Fibroblast of lung (primary cell): ENCODE data around the gene FHIT. TPM values are rescaled to one million over a fixed set of nuclear protein-coding genes. Genes with fewer than 3 reads are reported as not detected.

Source experiments
- DNase-seq, 2 donors: peaks; one replicate each; pipeline versions ENCODE4 v3.0.0 to v3.0.0-alpha.2; 2010; ENCODE audit warnings: low read depth in 2 of 2
- H2AFZ ChIP-seq: 2 replicates; pipeline ENCODE4 v1.5.1; 2012; ENCODE audit warnings: low read length, control low read depth, inconsistent platforms
- H3K27ac ChIP-seq: 2 replicates; pipeline ENCODE4 v1.5.1; 2011; ENCODE audit warnings: low read length, control low read depth; ENCODE audit not compliant: insufficient read depth
- H3K27me3 ChIP-seq: 2 replicates; pipeline ENCODE4 v1.5.1; 2011; ENCODE audit warnings: mild to moderate bottlenecking, low read length; ENCODE audit not compliant: control insufficient read depth, insufficient read depth
- H3K36me3 ChIP-seq: 2 replicates; pipeline ENCODE4 v1.5.1; 2011; ENCODE audit warnings: low read length; ENCODE audit not compliant: control insufficient read depth, insufficient read depth
- H3K4me1 ChIP-seq: 2 replicates; pipeline ENCODE4 v1.5.1; 2011; ENCODE audit warnings: low read length; ENCODE audit not compliant: control insufficient read depth, insufficient read depth; ENCODE audit errors: extremely low read depth
- H3K4me2 ChIP-seq: 2 replicates; pipeline ENCODE4 v1.5.1; 2011; ENCODE audit warnings: low read length, control low read depth; ENCODE audit not compliant: insufficient read depth; ENCODE audit errors: extremely low read depth
- H3K4me3 ChIP-seq, 4 experiments: fragments of 200-600 bp in 1 of 4; sonication (generic) in 1 of 4; replicated peaks in 1 of 4; 2 replicates each; pipeline ENCODE4 v1.5.1; 2011 to 2016; ENCODE audit warnings: low read length in 4 of 4, low read depth in 3 of 4, mild to moderate bottlenecking in 3 of 4, control low read depth in 2 of 4, inconsistent platforms in 1 of 4, mixed read lengths in 1 of 4; ENCODE audit not compliant: insufficient read depth in 1 of 4; ENCODE audit errors: control extremely low read depth in 1 of 4
- H3K79me2 ChIP-seq: 2 replicates; pipeline ENCODE4 v1.5.1; 2012; ENCODE audit warnings: mild to moderate bottlenecking, low read length, inconsistent platforms; ENCODE audit not compliant: control insufficient read depth, insufficient read depth
- H3K9ac ChIP-seq: 2 replicates; pipeline ENCODE4 v1.5.1; 2011; ENCODE audit warnings: mild to moderate bottlenecking, low read length, control low read depth; ENCODE audit not compliant: insufficient read depth
- H3K9me3 ChIP-seq: 2 replicates; pipeline ENCODE4 v1.5.1; 2012; ENCODE audit warnings: low read depth, low read length; ENCODE audit not compliant: control insufficient read depth, insufficient read depth
- H4K20me1 ChIP-seq: 2 replicates; pipeline ENCODE4 v1.5.1; 2011; ENCODE audit warnings: low read length; ENCODE audit not compliant: control insufficient read depth, insufficient read depth; ENCODE audit errors: extremely low read depth
- CTCF ChIP-seq, 2 donors: IDR thresholded peaks in 1 of 2; conservative IDR thresholded peaks in 1 of 2; 1 replicate in 1 of 2; 2 replicates in 1 of 2; pipeline ENCODE4 v1.5.1; 2011 to 2012; ENCODE audit warnings: low read length in 2 of 2, control low read depth in 1 of 2, inconsistent platforms in 1 of 2, low read depth in 1 of 2, mild to moderate bottlenecking in 1 of 2
- EZH2 ChIP-seq: IDR thresholded peaks from 2 replicates; pipeline ENCODE4 v1.5.1; 2012; ENCODE audit warnings: low read length, control low read depth, mild to moderate bottlenecking; ENCODE audit errors: missing control alignments
- polyA plus RNA-seq, 2 donors: library from polyadenylated mRNA; depleted of rRNA in 1 of 2; stranded (reverse) in 1 of 2; unstranded in 1 of 2; fragments of >200 nt; gene quantifications; 2 replicates each; pipeline ENCODE4 v1.2.1, GENCODE V29; 2011 to 2012; ENCODE audit warnings: missing spikeins in 1 of 2
- total RNA-seq: library from RNA; depleted of rRNA; stranded (reverse); fragments of >200 nt; gene quantifications from 2 replicates; pipeline ENCODE4 v1.2.1, GENCODE V29; 2014

The FHIT gene
- total and polyA plus RNA-seq, 2 donors (not counting 1 experiment from before 2014, with no cell fraction given) = 0.79 to 2.1 TPM

- Histone ChIP-seq H3K9ac (no peak overlapping the region), H3K4me1 (no peaks in the 10 kb centered on the region), H4K20me1 (no peaks in the 10 kb centered on the region), H3K4me2 (no peak overlapping the region), H3K27me3 (no peaks in the 10 kb centered on the region), H3K4me3 (no peak overlapping the region), H3K79me2 (no peaks in the 10 kb centered on the region), H3K27ac (no peak overlapping the region), H3K9me3 (no peaks in the 10 kb centered on the region), H2AFZ (no peak overlapping the region), H3K36me3 (no peaks in the 10 kb centered on the region)
- TF ChIP-seq CTCF (conservative IDR thresholded peaks at IDR 0.05 in 1 of 2, IDR thresholded peaks at IDR 0.05 in 1 of 2; ENCODE audit: low read depth in 1 of 2, low read length in 2 of 2) (no peak), EZH2 (no peak)
- no peak for DNase-seq
These were observed 440.4 kb downstream of the FHIT start for GRCh38 chr3:60810881-60811280.

- TF ChIP-seq CTCF (conservative IDR thresholded peaks at IDR 0.05 in 1 of 2, IDR thresholded peaks at IDR 0.05 in 1 of 2; ENCODE audit: low read depth in 1 of 2, low read length in 2 of 2) (no peak), EZH2 (no peak)
- Histone ChIP-seq H3K4me2 (no peak overlapping the region), H2AFZ (no peak overlapping the region), H3K27ac (no peak overlapping the region), H3K27me3 (no peaks in the 10 kb centered on the region), H3K36me3 (no peaks in the 10 kb centered on the region), H3K79me2 (no peaks in the 10 kb centered on the region), H3K9ac (no peak overlapping the region), H3K9me3 (no peaks in the 10 kb centered on the region), H4K20me1 (no peaks in the 10 kb centered on the region), H3K4me3 (no peak overlapping the region), H3K4me1 (no peaks in the 10 kb centered on the region)
- peak; percentile 15 to 63 for DNase-seq
These were observed 441.2 kb downstream of the FHIT start for GRCh38 chr3:60809857-60810610.

GRCh38 chr3:60803216-60804173 is 447.8 kb downstream of the FHIT start:
- TF ChIP-seq CTCF (conservative IDR thresholded peaks at IDR 0.05 in 1 of 2, IDR thresholded peaks at IDR 0.05 in 1 of 2; ENCODE audit: low read depth in 1 of 2, low read length in 2 of 2) (no peak), EZH2 (no peak)
- no peak overlapping the region for H3K27ac ChIP-seq
- no peaks in the 10 kb centered on the region for H3K27me3 ChIP-seq
- DNase-seq = no peak
- H2AFZ ChIP-seq = no peak overlapping the region
- H3K9me3 ChIP-seq = no peaks in the 10 kb centered on the region
- H3K4me2 ChIP-seq = no peak overlapping the region
- no peaks in the 10 kb centered on the region for H3K79me2 ChIP-seq
- no peaks in the 10 kb centered on the region for H3K36me3 ChIP-seq
- no peak overlapping the region for H3K9ac ChIP-seq
- no peak overlapping the region for H3K4me3 ChIP-seq
- no peaks in the 10 kb centered on the region for H4K20me1 ChIP-seq
- H3K4me1 ChIP-seq = no peaks in the 10 kb centered on the region
